WTC11 (cell line): ENCODE measurements around the gene MPHOSPH10. TPM values are rescaled to one million over a fixed set of nuclear protein-coding genes. Genes with fewer than 3 reads are reported as not detected.
"Not testable (repeated sequence)": the region's sequence is repeated elsewhere in the genome, so short reads cannot be mapped to it uniquely, and the experiment has no call there.

ENCODE experiments used
- ATAC-seq: fragments of 200-7000 bp; cut with Tn5 transposase; 2 replicates; pipeline ENCODE4 v1.10.0; 2021; ENCODE audit warnings: mild to moderate bottlenecking, moderate library complexity
- CTCF ChIA-PET: fragments of 300-600 bp; sonication (Branson Sonifier 250); formaldehyde crosslinking; loops from one replicate; lab custom pipeline; 2021; ENCODE audit warnings: antibody characterized with exemption; lab: Charles Lee
- POLR2A ChIA-PET: fragments of 350-600 bp; sonication (Branson Sonifier 250); formaldehyde crosslinking; loops from one replicate; lab custom pipeline; 2021; ENCODE audit warnings: antibody characterized with exemption; lab: Charles Lee
- DNase-seq: peaks from one replicate; pipeline ENCODE4 v3.0.0; 2021; ENCODE audit warnings: low spot score
- H3K27ac Mint-ChIP-seq: 2 replicates; pipeline ENCODE4 v1.8.0; 2021; ENCODE audit warnings: mixed read lengths
- H3K27me3 Mint-ChIP-seq: 2 replicates; pipeline ENCODE4 v1.8.0; 2021; ENCODE audit warnings: low read depth, mild to moderate bottlenecking, moderate library complexity, mixed read lengths
- H3K36me3 Mint-ChIP-seq: 2 replicates; pipeline ENCODE4 v1.8.0; 2021; ENCODE audit warnings: mixed read lengths
- H3K4me1 Mint-ChIP-seq: 2 replicates; pipeline ENCODE4 v1.8.0; 2022; ENCODE audit warnings: mixed read lengths
- H3K4me3 Mint-ChIP-seq: 2 replicates; pipeline ENCODE4 v1.8.0; 2021; ENCODE audit warnings: mild to moderate bottlenecking, moderate library complexity, mixed read lengths
- H3K9me3 Mint-ChIP-seq: 2 replicates; pipeline ENCODE4 v1.8.0; 2021; ENCODE audit warnings: mixed read lengths
- AFF4 ChIP-seq: sonication (generic); formaldehyde crosslinking; IDR thresholded peaks from 2 replicates; pipeline ENCODE4 v1.8.1; 2023; ENCODE audit warnings: mild to moderate bottlenecking, missing genetic modification reagents, borderline replicate concordance
- CREM ChIP-seq: sonication (generic); formaldehyde crosslinking; IDR thresholded peaks from 2 replicates; pipeline ENCODE4 v1.8.1; 2022; ENCODE audit warnings: mild to moderate bottlenecking, missing genetic modification reagents, moderate library complexity
- FOXK1 ChIP-seq: sonication (generic); formaldehyde crosslinking; IDR thresholded peaks from 2 replicates; pipeline ENCODE4 v1.8.0; 2022; ENCODE audit warnings: mild to moderate bottlenecking, moderate library complexity, missing genetic modification reagents
- FOXP4 ChIP-seq: sonication (generic); formaldehyde crosslinking; IDR thresholded peaks from 2 replicates; pipeline ENCODE4 v1.8.0; 2022; ENCODE audit warnings: mild to moderate bottlenecking, missing genetic modification reagents
- GRHL2 ChIP-seq: fragments of 250-450 bp; sonication (Bioruptor Pico); IDR thresholded peaks from 2 replicates; pipeline ENCODE4 v1.8.0; 2022; ENCODE audit warnings: mild to moderate bottlenecking, moderate library complexity; ENCODE audit not compliant: insufficient replicate concordance, severe bottlenecking
- IRF2 ChIP-seq: sonication (generic); formaldehyde crosslinking; IDR thresholded peaks from 2 replicates; pipeline ENCODE4 v1.8.0; 2022; ENCODE audit warnings: low read depth, missing genetic modification reagents, borderline replicate concordance
- JAZF1 ChIP-seq: fragments of 250-450 bp; sonication (Bioruptor Pico); IDR thresholded peaks from 2 replicates; pipeline ENCODE4 v1.9.0; 2021; ENCODE audit warnings: moderate library complexity, mild to moderate bottlenecking, inconsistent platforms
- JUN ChIP-seq: sonication (generic); formaldehyde crosslinking; IDR thresholded peaks from 2 replicates; pipeline ENCODE4 v1.8.0; 2023; ENCODE audit warnings: mild to moderate bottlenecking, missing genetic modification reagents
- KAT7 ChIP-seq: sonication (generic); formaldehyde crosslinking; IDR thresholded peaks from 2 replicates; pipeline ENCODE4 v1.8.1; 2023; ENCODE audit warnings: missing genetic modification reagents, mild to moderate bottlenecking, borderline replicate concordance
- MYBL2 ChIP-seq: sonication (generic); formaldehyde crosslinking; IDR thresholded peaks from 2 replicates; pipeline ENCODE4 v1.8.1; 2023; ENCODE audit warnings: mild to moderate bottlenecking, moderate library complexity, missing genetic modification reagents
- NFYB ChIP-seq: sonication (generic); formaldehyde crosslinking; conservative IDR thresholded peaks from 2 replicates; pipeline ENCODE4 v1.8.0; 2022; ENCODE audit warnings: low read depth, missing genetic modification reagents
- RELA ChIP-seq: sonication (generic); formaldehyde crosslinking; IDR thresholded peaks from 2 replicates; pipeline ENCODE4 v1.8.1; 2022; ENCODE audit warnings: missing genetic modification reagents, mild to moderate bottlenecking, borderline replicate concordance
- SMAD3 ChIP-seq: sonication (generic); formaldehyde crosslinking; IDR thresholded peaks from 2 replicates; pipeline ENCODE4 v1.8.0; 2022; ENCODE audit warnings: missing genetic modification reagents, mild to moderate bottlenecking, borderline replicate concordance
- SP1 ChIP-seq: sonication (generic); formaldehyde crosslinking; conservative IDR thresholded peaks from 2 replicates; pipeline ENCODE4 v1.8.1; 2022; ENCODE audit warnings: missing genetic modification reagents
- STAT6 ChIP-seq: sonication (generic); formaldehyde crosslinking; conservative IDR thresholded peaks from 2 replicates; pipeline ENCODE4 v1.8.1; 2023; ENCODE audit warnings: mild to moderate bottlenecking, low read depth, missing genetic modification reagents, moderate library complexity
- TCF7 ChIP-seq: sonication (generic); formaldehyde crosslinking; IDR thresholded peaks from 2 replicates; pipeline ENCODE4 v1.8.0; 2022; ENCODE audit warnings: mild to moderate bottlenecking, low read depth, missing genetic modification reagents, moderate library complexity
- TEAD4 ChIP-seq: sonication (generic); formaldehyde crosslinking; IDR thresholded peaks from 2 replicates; pipeline ENCODE4 v1.8.0; 2022; ENCODE audit warnings: mild to moderate bottlenecking, missing genetic modification reagents
- ZBTB21 ChIP-seq: sonication (generic); formaldehyde crosslinking; IDR thresholded peaks from 2 replicates; pipeline ENCODE4 v1.8.1; 2023; ENCODE audit warnings: mild to moderate bottlenecking, missing genetic modification reagents, borderline replicate concordance
- ZBTB43 ChIP-seq: sonication (generic); formaldehyde crosslinking; IDR thresholded peaks from 2 replicates; pipeline ENCODE4 v1.8.1; 2023; ENCODE audit warnings: mild to moderate bottlenecking, missing genetic modification reagents
- ZNF121 ChIP-seq: sonication (generic); formaldehyde crosslinking; IDR thresholded peaks from 2 replicates; pipeline ENCODE4 v1.8.0; 2023; ENCODE audit warnings: missing genetic modification reagents
- ZNF423 ChIP-seq: fragments of 250-450 bp; sonication (Bioruptor Pico); IDR thresholded peaks from 2 replicates; pipeline ENCODE4 v2.1.2; 2022; ENCODE audit warnings: mild to moderate bottlenecking, moderate library complexity
- total RNA-seq: library from RNA; stranded (reverse); gene quantifications from 3 replicates; pipeline ENCODE4 v1.2.3, GENCODE V29; 2021

Gene MPHOSPH10
- total RNA-seq, 1 experiment from 2014 or later, result 36.6 TPM

GRCh38 chr2:71173096-71173495, 42.7 kb downstream of the MPHOSPH10 start (continued):
- no peak for TF ChIP-seq ZNF423 (CRISPR knock-in tag)
- no peak for TF ChIP-seq TCF7 (CRISPR knock-in tag)

GRCh38 chr2:71174207-71174606, 43.8 kb downstream of the MPHOSPH10 start:
- H3K27ac Mint-ChIP-seq, result no peak overlapping the region
- H3K36me3 Mint-ChIP-seq, result no peaks in the 10 kb centered on the region
- no peak overlapping the region for H3K4me3 Mint-ChIP-seq
- POLR2A ChIA-PET, result no interaction called here
- CTCF ChIA-PET, result interaction anchor here (1.8 kb wide), 1 partner anchor 17 kb away, joined by 8 read pairs; no protein-coding TSS in a partner anchor
- peaks cover 19% of the 10 kb centered on the region for H3K4me1 Mint-ChIP-seq
- peaks cover 2% of the 10 kb centered on the region; the same call in 1 of the 2 replicates for H3K27me3 Mint-ChIP-seq
- DNase-seq (no peak), ATAC-seq (no peak)
- TF ChIP-seq NFYB (CRISPR knock-in tag) (no peak), STAT6 (CRISPR knock-in tag) (no peak), ZBTB21 (CRISPR knock-in tag) (no peak), AFF4 (CRISPR knock-in tag) (no peak), FOXK1 (CRISPR knock-in tag) (no peak), CREM (CRISPR knock-in tag) (no peak), ZNF121 (CRISPR knock-in tag) (no peak), SMAD3 (CRISPR knock-in tag) (no peak), GRHL2 (CRISPR knock-in tag) (no peak), ZBTB43 (CRISPR knock-in tag) (no peak), JUN (no peak)
- 0 out of 2 replicates have a peak, but pooled peaks cover 3% of the 10 kb centered on the region for H3K9me3 Mint-ChIP-seq

- H3K9me3 Mint-ChIP-seq, H3K36me3 Mint-ChIP-seq, H3K4me3 Mint-ChIP-seq, H3K27ac Mint-ChIP-seq, H3K27me3 Mint-ChIP-seq, DNase-seq, POLR2A ChIA-PET: not testable (repeated sequence)
- H3K4me1 Mint-ChIP-seq, result peaks cover 34% of the 10 kb centered on the region
- CTCF ChIA-PET, result interaction anchor here (1.2 kb wide), 1 partner anchor 23 kb away, joined by 3 read pairs; no protein-coding TSS in a partner anchor
- ATAC-seq, result peak; percentile 21; the same call in 1 of the 2 replicates
Observed at GRCh38 chr2:71178836-71179235, 48.4 kb downstream of the MPHOSPH10 start.

GRCh38 chr2:71181316-71181715, 50.9 kb downstream of the MPHOSPH10 start:
- Mint-ChIP-seq H3K4me1 (peaks cover 46% of the 10 kb centered on the region), H3K9me3 (no peaks in the 10 kb centered on the region), H3K4me3 (no peak overlapping the region), H3K36me3 (no peaks in the 10 kb centered on the region), H3K27ac (no peak overlapping the region), H3K27me3 (no peaks in the 10 kb centered on the region)
- POLR2A ChIA-PET, result no interaction called here
- CTCF ChIA-PET, result interaction anchor here (0.6 kb wide), 1 partner anchor 349 kb away, joined by 3 read pairs; no protein-coding TSS in a partner anchor
- DNase-seq (no peak), ATAC-seq (no peak)
- TF ChIP-seq GRHL2 (CRISPR knock-in tag) (no peak), RELA (CRISPR knock-in tag) (no peak), SMAD3 (CRISPR knock-in tag) (no peak), SP1 (CRISPR knock-in tag) (no peak), JAZF1 (CRISPR knock-in tag) (no peak), MYBL2 (CRISPR knock-in tag) (no peak), KAT7 (CRISPR knock-in tag) (no peak), IRF2 (CRISPR knock-in tag) (no peak), FOXP4 (CRISPR knock-in tag) (no peak), ZNF423 (CRISPR knock-in tag) (no peak), TEAD4 (CRISPR knock-in tag) (no peak)
